GM19035 (cell line): ENCODE results near the gene SCRN2.

ENCODE experiments used
- ATAC-seq: cut with Tn5 transposase; IDR thresholded peaks from one replicate; pipeline ENCODE4 v1.9.1; 2021; ENCODE audit not compliant: unreplicated experiment

The SCRN2 gene

GRCh38 chr17:47808036-47808829, 32.8 kb downstream of the SCRN2 start:
- ATAC-seq: no peak

GRCh38 chr17:47807421-47807820, 33.7 kb downstream of the SCRN2 start:
- ATAC-seq: no peak

GRCh38 chr17:47806913-47807255, 34.2 kb downstream of the SCRN2 start:
- ATAC-seq: no peak

DNA sequence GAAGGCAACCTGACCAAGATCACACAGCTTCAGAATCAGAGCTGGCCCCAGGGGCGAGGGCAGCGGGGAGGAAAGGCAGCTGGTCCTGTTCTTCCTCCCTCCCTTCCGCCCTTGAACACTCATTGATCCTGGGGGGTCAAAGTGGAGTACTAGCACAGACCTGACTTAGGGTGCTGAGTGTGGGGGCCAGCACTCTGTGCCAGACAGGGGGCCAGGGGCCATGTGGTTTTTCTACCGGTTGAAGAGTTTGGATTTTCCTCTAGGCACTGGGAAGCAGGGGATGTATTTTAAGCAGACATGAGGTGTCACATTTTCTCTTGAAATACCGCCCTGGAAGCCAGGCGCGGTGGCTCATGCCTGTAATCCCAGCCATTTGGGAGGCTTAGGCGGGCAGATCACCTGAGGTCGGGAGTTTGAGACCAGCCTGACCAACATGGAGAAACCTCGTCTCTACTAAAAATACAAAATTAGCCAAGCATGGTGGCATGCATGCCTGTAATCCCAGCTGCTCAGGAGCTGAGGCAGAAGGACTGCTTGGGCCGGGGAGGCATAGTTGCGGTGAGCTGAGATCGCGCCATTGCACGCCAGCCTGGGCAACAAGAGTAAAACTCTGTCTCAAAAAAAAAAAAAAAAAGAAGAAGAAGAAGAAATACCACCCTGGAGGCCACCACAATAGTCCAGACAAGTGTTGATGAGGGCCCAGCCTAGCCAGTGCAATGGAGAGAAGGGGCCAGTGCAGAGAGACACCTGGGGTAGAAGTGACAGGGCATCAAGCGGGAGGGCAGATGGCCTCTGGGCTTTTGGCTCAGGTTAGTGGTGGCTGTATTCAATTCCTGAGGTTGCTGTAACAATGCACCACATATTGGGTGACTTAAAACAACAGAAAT, 34.8 kb downstream of the SCRN2 start:
- no peak for ATAC-seq

GRCh38 chr17:47804461-47804860, 36.6 kb downstream of the SCRN2 start:
- ATAC-seq: no peak

- no peak for ATAC-seq
These were observed 37.3 kb downstream of the SCRN2 start for GRCh38 chr17:47803751-47804150.

DNA sequence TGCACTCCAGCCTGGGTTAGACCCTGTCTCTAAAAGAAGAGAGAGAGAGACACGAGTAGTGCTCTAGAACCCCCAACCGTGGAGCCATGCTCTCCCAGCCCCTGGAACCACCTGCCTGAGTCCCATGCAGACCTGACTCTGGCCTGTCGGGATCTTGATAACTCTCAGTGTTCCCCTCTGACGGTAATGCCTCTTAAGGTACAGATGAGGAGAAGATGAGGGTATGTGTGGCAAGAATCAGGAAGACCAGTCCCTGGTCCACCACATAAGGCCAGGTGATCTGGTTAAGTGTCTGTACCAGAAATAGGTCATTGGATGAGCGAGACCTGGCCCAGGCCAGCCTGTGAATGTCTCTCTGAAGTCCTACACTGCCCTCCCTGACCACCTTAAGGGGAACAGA, 37.9 kb downstream of the SCRN2 start:
- no peak for ATAC-seq

- ATAC-seq: no peak
These were observed 38.6 kb downstream of the SCRN2 start for GRCh38 chr17:47802341-47803022.

GRCh38 chr17:47801906-47802305, 39.2 kb downstream of the SCRN2 start:
- no peak for ATAC-seq

GRCh38 chr17:47801176-47801765, 39.8 kb downstream of the SCRN2 start:
- ATAC-seq: no peak

DNA sequence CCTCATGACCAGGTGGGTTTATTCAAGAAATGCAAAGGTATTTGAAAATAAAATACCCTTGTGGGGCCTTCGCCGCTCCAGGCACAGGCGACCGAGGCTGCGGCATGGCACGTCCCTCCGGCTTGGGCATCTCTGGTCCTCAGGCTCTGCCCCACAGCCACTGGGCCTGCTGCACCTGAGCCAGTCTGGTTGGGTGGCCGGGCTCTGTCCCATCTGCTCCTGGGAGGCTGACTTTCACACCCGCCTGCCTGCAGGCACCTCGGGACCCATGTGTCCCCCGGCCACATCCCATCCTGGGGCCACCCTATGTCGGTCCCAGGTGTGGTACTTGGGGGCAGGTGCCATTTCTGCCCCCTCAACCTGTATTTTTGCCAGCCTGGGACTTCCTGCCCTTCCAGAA, 40.4 kb downstream of the SCRN2 start:
- no peak for ATAC-seq

DNA sequence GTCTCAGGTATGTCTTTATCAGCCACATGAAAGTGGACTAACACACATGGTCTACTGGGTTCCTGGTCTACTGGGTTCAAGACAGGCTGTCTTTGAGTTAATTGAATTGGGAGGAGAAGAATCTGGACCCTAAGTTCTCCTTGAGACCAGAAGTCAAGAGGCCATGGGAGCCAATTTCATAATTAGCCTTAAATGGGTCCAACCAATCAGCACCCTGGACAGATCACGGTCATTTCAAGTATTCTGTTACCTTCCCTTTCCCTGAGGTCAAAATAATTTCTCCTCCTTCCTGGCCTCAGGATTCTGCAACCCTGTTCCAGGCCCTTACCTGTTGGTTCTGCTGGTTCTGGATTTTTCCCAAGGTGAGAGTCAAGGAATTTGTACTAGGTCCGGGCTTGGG, 43.3 kb downstream of the SCRN2 start:
- ATAC-seq: no peak

- ATAC-seq: no peak
These were observed 48.1 kb downstream of the SCRN2 start for GRCh38 chr17:47792979-47793378.

- ATAC-seq: no peak
These were observed 48.6 kb downstream of the SCRN2 start for GRCh38 chr17:47792457-47792856.

DNA sequence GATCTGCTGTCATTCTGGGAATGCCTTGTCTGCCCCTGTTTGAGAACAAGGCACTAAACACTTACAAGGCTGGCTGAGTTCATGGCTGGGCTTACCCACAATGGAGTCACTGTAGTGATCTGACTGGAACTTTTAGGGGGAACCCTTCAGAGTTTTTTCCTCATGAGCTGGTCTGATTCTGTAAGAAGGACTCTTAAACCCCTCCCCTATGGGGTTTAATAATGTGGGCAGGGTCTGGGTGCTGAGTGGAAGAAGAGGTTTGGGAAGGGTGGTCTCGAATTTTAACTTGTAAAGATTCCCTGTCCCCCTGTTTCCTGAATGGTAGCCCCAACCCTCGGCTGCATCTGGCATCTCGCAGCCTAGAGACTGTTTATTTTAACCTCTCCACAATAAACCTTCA, 50.0 kb downstream of the SCRN2 start:
- ATAC-seq: no peak

GRCh38 chr17:47789611-47790561, 51.2 kb downstream of the SCRN2 start:
- no peak for ATAC-seq
